Esophagus (tissue), 2 donors: Measurements from ENCODE around the gene TBX21. TPM values are rescaled to one million over a fixed set of nuclear protein-coding genes. Genes with fewer than 3 reads are reported as not detected.

Experiments used
- H3K27ac ChIP-seq, 2 donors: one replicate each; pipeline ENCODE4 v1.5.1; 2013; ENCODE audit warnings: low read depth in 2 of 2, mild to moderate bottlenecking in 2 of 2, inconsistent platforms in 1 of 2, low read length in 1 of 2, moderate library complexity in 1 of 2
- H3K27me3 ChIP-seq, 2 donors: one replicate each; pipeline ENCODE4 v1.6.1; 2013; ENCODE audit warnings: low read length in 2 of 2, control low read depth in 1 of 2, mild to moderate bottlenecking in 1 of 2; ENCODE audit not compliant: insufficient read depth in 2 of 2, control insufficient read depth in 1 of 2
- H3K36me3 ChIP-seq, 2 donors: one replicate each; pipeline ENCODE4 v1.6.1; 2013; ENCODE audit warnings: low read length in 1 of 2; ENCODE audit not compliant: control insufficient read depth in 2 of 2, insufficient read depth in 2 of 2
- H3K4me1 ChIP-seq, 2 donors: one replicate each; pipeline ENCODE4 v1.6.1; 2013; ENCODE audit warnings: low read length in 1 of 2; ENCODE audit not compliant: control insufficient read depth in 2 of 2, insufficient read depth in 2 of 2
- H3K4me3 ChIP-seq, 2 donors: one replicate each; pipeline ENCODE4 v1.5.1; 2013; ENCODE audit warnings: low read length in 2 of 2, mild to moderate bottlenecking in 2 of 2, low read depth in 1 of 2, moderate library complexity in 1 of 2
- H3K9me3 ChIP-seq, 2 donors: one replicate each; pipeline ENCODE4 v1.6.1; 2013; ENCODE audit warnings: mild to moderate bottlenecking in 2 of 2, low read depth in 1 of 2, low read length in 1 of 2, moderate library complexity in 1 of 2; ENCODE audit not compliant: control insufficient read depth in 2 of 2, insufficient read depth in 1 of 2
- WGBS, 2 donors: extraction: QIAGEN DNeasy Blood & Tissue Kit; methylation state at CpG; one replicate each; pipeline ENCODE4 v1.1.7; 2013; 5-methylcytosine and 5-hydroxymethylcytosine counted together
- polyA plus RNA-seq, 2 donors: library from polyadenylated mRNA; stranded (reverse); fragments of 200-250 nt; gene quantifications; one replicate each; pipeline ENCODE4 v1.2.3, GENCODE V29; 2013
- donor health status: healthy with polysubstance abuse.
- donor health status: Bipolar disorder and iron deficiency.

Gene TBX21, protein sequence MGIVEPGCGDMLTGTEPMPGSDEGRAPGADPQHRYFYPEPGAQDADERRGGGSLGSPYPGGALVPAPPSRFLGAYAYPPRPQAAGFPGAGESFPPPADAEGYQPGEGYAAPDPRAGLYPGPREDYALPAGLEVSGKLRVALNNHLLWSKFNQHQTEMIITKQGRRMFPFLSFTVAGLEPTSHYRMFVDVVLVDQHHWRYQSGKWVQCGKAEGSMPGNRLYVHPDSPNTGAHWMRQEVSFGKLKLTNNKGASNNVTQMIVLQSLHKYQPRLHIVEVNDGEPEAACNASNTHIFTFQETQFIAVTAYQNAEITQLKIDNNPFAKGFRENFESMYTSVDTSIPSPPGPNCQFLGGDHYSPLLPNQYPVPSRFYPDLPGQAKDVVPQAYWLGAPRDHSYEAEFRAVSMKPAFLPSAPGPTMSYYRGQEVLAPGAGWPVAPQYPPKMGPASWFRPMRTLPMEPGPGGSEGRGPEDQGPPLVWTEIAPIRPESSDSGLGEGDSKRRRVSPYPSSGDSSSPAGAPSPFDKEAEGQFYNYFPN
- polyA plus RNA-seq = under 1 TPM; 0.18 to 0.24 TPM

DNA sequence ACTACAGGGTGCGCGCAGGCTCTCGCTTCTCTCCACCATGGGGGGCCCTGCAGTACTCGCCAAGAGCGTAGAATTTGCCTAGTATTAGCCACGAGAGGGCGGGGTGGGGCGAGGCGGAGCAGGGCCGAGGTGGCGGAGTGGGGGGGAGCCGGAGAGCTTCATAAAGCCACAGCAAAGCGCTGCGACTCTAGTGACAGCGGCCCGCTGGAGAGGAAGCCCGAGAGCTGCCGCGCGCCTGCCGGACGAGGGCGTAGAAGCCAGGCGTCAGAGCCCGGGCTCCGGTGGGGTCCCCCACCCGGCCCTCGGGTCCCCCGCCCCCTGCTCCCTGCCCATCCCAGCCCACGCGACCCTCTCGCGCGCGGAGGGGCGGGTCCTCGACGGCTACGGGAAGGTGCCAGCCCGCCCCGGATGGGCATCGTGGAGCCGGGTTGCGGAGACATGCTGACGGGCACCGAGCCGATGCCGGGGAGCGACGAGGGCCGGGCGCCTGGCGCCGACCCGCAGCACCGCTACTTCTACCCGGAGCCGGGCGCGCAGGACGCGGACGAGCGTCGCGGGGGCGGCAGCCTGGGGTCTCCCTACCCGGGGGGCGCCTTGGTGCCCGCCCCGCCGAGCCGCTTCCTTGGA is at the start of gene TBX21:
Gene TBX21, plus strand, starts transcription at position 190 of the 627 bp plus-strand sequence. Its CDS starts 219 bp downstream, at position 409.
- Histone ChIP-seq H3K4me3 (peak within 1 kb of the TSS; percentile 40 to 42), H3K27ac (peak within 1 kb of the TSS; percentile 9 to 45), H3K36me3 (no peaks in the 10 kb centered on the region), H3K9me3 (no peaks in the 10 kb centered on the region), H3K4me1 (peaks cover 0 to 5% of the 10 kb centered on the region in 2 donors), H3K27me3 (peaks cover 0 to 4% of the 10 kb centered on the region in 2 donors)
- 1 to 3% methylated on average over 21 to 73 of the region's 73 CpGs for WGBS, 2 donors

DNA sequence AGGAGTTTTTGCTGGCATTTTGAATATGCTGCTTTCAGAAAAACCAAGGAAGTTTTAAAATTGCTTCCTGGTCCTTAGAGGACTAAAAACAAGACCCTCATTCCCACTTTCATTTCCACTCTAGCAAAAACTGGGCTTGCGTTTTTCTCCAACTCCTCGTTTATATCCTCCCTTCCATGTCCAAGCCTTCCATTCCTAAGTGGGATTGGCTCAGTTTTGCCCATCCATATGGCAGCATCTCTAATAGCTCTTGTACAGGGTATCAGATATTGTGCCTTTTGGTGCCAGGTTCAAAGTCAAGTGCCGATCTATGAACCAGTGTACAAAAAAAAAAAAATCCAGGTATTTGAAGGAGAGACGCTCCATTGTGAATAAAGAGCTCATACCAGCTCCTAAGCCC is 49.0 kb upstream of the TBX21 start:
- H3K4me3 ChIP-seq = no peak overlapping the region
- no peaks in the 10 kb centered on the region for H3K9me3 ChIP-seq
- no peaks in the 10 kb centered on the region for H3K4me1 ChIP-seq
- H3K27me3 ChIP-seq = no peaks in the 10 kb centered on the region
- H3K27ac ChIP-seq = no peak overlapping the region
- H3K36me3 ChIP-seq = peaks cover 12 to 27% of the 10 kb centered on the region in 2 donors
- WGBS, 2 donors = 83 to 94% methylated on average over 4 of the region's 4 CpGs

DNA sequence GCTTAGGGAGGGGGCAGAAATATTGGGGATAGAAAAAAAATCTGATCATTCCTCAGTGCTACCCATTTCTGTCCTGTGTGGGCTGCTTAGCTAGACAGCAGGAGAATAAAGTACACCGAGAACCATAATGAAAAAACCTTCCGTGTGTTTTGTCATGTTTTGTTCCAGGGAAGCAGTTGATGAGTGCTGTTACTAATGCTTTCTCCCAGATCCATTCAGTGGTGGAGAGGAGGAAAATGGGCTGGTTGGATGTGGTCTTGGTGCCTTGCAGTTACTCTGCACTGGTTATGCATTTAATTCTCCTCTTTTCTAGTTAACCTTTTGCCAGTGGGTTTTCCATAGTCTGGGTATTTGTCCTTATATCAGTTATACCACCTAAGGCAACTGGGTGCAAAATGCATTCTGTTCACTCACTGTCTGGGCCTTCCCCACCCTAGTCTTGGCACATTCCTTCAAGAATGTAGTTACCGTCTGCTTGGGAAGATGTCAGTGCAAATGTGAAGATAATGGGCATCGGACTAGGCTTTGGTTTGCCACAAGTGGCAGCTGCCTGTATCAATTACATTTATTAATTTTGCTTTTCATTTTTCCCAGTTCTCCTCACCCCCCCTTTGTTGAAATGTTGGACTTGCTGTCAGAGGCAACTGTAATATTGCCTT is 48.4 kb upstream of the TBX21 start:
- Histone ChIP-seq H3K36me3 (peaks cover 8 to 24% of the 10 kb centered on the region in 2 donors), H3K27me3 (no peaks in the 10 kb centered on the region), H3K27ac (no peak overlapping the region), H3K4me1 (no peaks in the 10 kb centered on the region), H3K4me3 (no peak overlapping the region), H3K9me3 (no peaks in the 10 kb centered on the region)
- WGBS, 2 donors = 88 to 89% methylated on average over 4 of the region's 4 CpGs

GRCh38 chr17:47685556-47686275 is 47.3 kb upstream of the TBX21 start:
- 85 to 91% methylated on average over 4 of the region's 4 CpGs for WGBS, 2 donors
- no peaks in the 10 kb centered on the region for H3K27me3 ChIP-seq
- peaks cover 8 to 15% of the 10 kb centered on the region in 2 donors for H3K36me3 ChIP-seq

GRCh38 chr17:47686276-47686635 is 46.8 kb upstream of the TBX21 start:
- H3K27ac ChIP-seq = no peak overlapping the region
- H3K36me3 ChIP-seq = peaks cover 8 to 15% of the 10 kb centered on the region in 2 donors
- no peaks in the 10 kb centered on the region for H3K9me3 ChIP-seq
- no peaks in the 10 kb centered on the region for H3K27me3 ChIP-seq
- 83 to 93% methylated on average over 1 of the region's 1 CpG for WGBS, 2 donors
- H3K4me3 ChIP-seq = no peak overlapping the region
- no peaks in the 10 kb centered on the region for H3K4me1 ChIP-seq

More at GRCh38 chr17:47685556-47686275, 47.3 kb upstream of the TBX21 start:
- Histone ChIP-seq H3K4me1 (no peaks in the 10 kb centered on the region), H3K27ac (no peak overlapping the region), H3K4me3 (no peak overlapping the region), H3K9me3 (no peaks in the 10 kb centered on the region)

DNA sequence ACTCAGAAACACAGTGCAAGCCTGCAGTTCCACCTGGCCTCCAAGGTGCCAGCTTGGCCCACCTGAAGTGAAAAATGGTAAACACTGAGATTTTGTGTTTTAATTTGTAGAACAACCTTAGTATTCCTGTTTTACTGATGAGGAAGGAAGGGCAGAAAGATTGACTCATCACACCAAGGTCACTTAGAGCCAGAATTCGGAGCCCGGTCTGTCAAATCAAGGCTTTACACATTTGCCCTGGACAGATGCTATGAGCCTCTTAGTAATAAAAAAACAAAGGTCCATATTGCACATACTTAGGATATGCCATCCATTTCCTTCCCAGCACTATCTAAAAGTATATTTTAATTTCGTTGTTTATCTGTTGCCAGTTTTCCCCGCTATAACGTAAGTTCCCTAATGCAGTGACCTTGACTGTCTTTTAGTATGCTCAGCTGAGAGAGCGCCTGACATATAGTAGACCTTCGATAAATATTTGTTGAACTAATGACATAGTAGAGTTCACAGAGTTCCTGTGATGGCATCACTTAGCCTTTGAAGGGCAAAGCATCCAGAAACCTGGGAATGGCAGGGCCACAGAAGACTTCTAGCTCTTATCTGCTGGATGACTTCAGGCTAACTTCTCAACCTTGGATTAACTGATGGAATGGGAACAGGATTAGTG is 46.2 kb upstream of the TBX21 start:
- no peaks in the 10 kb centered on the region for H3K4me1 ChIP-seq
- no peaks in the 10 kb centered on the region for H3K9me3 ChIP-seq
- 78 to 82% methylated on average over 7 of the region's 7 CpGs for WGBS, 2 donors
- no peak overlapping the region for H3K4me3 ChIP-seq
- H3K36me3 ChIP-seq = peaks cover 8 to 13% of the 10 kb centered on the region in 2 donors
- peak overlapping the region in 1 of 2 donors; percentile 28 for H3K27ac ChIP-seq
- H3K27me3 ChIP-seq = no peaks in the 10 kb centered on the region

GRCh38 chr17:47687328-47687690 is 45.7 kb upstream of the TBX21 start:
- no peaks in the 10 kb centered on the region for H3K4me1 ChIP-seq
- no peaks in the 10 kb centered on the region for H3K27me3 ChIP-seq
- no peak overlapping the region for H3K27ac ChIP-seq
- H3K4me3 ChIP-seq = no peak overlapping the region
- peaks cover 5 to 8% of the 10 kb centered on the region in 2 donors for H3K36me3 ChIP-seq
- no peaks in the 10 kb centered on the region for H3K9me3 ChIP-seq

GRCh38 chr17:47687748-47688147 is 45.3 kb upstream of the TBX21 start:
- Histone ChIP-seq H3K4me3 (no peak overlapping the region), H3K27me3 (no peaks in the 10 kb centered on the region), H3K36me3 (peaks cover 3 to 4% of the 10 kb centered on the region in 2 donors), H3K4me1 (peaks cover 0 to 2% of the 10 kb centered on the region in 2 donors), H3K27ac (peak overlapping the region in 1 of 2 donors; percentile 6), H3K9me3 (no peaks in the 10 kb centered on the region)
- 89 to 90% methylated on average over 1 of the region's 1 CpG for WGBS, 2 donors
